PFSK-1 (cell line): ENCODE data around the gene SREBF1.

Experiments used
- FOXP2 ChIP-seq: optimal IDR thresholded peaks from 2 replicates; pipeline ENCODE3; 2011; ENCODE audit warnings: borderline replicate concordance, control low read depth, inconsistent platforms; ENCODE audit not compliant: insufficient read depth; ENCODE audit errors: extremely low read length, extremely low read depth
- POLR2AphosphoS5 ChIP-seq: IDR thresholded peaks from 2 replicates; pipeline ENCODE4 v1.6.1; 2012; ENCODE audit warnings: low read depth, mild to moderate bottlenecking, control low read depth, low read length, moderate library complexity
- SIN3A ChIP-seq: IDR thresholded peaks from 2 replicates; pipeline ENCODE4 v1.6.1; 2012; ENCODE audit warnings: mild to moderate bottlenecking, low read length, moderate library complexity, borderline replicate concordance; ENCODE audit not compliant: insufficient read depth
- TAF1 ChIP-seq: IDR thresholded peaks from 2 replicates; pipeline ENCODE4 v1.6.1; 2012; ENCODE audit warnings: low read length, control low read depth, borderline replicate concordance; ENCODE audit not compliant: insufficient read depth
- TF ChIP-seq, protein P1 (sequence below), 2 experiments: IDR thresholded peaks; 2 replicates each; pipeline versions ENCODE4 v1.6.1 to v1.8.0; 2011 to 2012; ENCODE audit warnings: low read depth in 2 of 2, low read length in 2 of 2, control low read depth in 1 of 2, inconsistent platforms in 1 of 2, mild to moderate bottlenecking in 1 of 2, moderate library complexity in 1 of 2; ENCODE audit not compliant: insufficient read depth in 1 of 2

The SREBF1 gene

DNA sequence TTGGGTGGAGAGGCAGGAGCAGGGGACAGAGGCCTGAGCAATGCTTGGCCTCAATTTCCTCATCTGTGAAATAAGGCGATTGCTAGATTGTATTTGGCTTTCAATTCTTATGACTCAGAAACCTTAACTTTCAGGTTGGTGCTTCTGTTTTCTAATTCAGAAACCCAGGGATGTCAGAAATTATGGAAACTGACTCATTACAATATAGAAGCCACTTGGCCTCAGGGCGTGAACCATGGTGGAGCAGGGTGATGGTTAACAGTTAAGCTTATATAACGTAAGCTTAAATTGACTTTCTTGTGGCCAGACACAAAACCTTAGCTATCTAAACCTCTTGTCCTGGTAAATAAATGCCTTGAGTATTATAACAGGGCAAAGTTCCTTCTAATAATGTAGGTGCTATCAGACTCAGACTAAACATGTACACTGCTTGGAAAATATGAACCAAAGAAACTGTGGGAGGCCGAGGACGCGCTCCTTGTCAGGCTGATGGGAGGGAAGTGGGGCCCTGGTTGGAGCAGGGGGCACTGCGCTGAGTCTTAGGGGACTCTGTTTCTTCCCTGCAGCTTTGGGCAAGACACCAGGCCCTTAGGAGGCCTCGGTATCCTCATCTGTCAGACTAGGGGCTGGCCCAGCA is 17.1 kb upstream of the SREBF1 start:
- TF ChIP-seq POLR2AphosphoS5: no peak

DNA sequence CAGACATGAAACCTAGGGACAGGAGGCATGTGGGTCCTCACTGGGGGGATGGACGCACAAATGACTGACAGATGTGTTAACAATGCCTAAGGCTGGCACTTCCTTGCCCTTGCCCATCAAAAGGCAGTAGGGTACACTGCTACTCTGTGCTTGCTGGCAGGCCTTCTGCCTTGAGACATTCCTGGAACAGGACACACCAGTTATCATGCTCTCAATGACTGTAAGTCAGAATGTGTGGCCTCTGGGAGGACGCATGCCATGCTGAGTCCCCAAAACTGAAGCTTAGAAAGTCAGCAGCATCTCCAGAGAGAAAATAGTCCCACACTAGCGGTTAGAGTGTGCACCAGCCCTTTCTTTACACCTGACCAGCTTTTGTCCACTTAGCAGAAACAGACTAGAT is 16.1 kb upstream of the SREBF1 start:
- TF ChIP-seq FOXP2 (no peak), TAF1 (no peak), SIN3A (no peak), POLR2AphosphoS5 (no peak)
- TF ChIP-seq, protein P1, sequence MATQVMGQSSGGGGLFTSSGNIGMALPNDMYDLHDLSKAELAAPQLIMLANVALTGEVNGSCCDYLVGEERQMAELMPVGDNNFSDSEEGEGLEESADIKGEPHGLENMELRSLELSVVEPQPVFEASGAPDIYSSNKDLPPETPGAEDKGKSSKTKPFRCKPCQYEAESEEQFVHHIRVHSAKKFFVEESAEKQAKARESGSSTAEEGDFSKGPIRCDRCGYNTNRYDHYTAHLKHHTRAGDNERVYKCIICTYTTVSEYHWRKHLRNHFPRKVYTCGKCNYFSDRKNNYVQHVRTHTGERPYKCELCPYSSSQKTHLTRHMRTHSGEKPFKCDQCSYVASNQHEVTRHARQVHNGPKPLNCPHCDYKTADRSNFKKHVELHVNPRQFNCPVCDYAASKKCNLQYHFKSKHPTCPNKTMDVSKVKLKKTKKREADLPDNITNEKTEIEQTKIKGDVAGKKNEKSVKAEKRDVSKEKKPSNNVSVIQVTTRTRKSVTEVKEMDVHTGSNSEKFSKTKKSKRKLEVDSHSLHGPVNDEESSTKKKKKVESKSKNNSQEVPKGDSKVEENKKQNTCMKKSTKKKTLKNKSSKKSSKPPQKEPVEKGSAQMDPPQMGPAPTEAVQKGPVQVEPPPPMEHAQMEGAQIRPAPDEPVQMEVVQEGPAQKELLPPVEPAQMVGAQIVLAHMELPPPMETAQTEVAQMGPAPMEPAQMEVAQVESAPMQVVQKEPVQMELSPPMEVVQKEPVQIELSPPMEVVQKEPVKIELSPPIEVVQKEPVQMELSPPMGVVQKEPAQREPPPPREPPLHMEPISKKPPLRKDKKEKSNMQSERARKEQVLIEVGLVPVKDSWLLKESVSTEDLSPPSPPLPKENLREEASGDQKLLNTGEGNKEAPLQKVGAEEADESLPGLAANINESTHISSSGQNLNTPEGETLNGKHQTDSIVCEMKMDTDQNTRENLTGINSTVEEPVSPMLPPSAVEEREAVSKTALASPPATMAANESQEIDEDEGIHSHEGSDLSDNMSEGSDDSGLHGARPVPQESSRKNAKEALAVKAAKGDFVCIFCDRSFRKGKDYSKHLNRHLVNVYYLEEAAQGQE (IDR thresholded peaks at IDR 0.05; ENCODE audit: insufficient read depth in 1 of 2, low read depth in 2 of 2, low read length in 2 of 2): no peak

DNA sequence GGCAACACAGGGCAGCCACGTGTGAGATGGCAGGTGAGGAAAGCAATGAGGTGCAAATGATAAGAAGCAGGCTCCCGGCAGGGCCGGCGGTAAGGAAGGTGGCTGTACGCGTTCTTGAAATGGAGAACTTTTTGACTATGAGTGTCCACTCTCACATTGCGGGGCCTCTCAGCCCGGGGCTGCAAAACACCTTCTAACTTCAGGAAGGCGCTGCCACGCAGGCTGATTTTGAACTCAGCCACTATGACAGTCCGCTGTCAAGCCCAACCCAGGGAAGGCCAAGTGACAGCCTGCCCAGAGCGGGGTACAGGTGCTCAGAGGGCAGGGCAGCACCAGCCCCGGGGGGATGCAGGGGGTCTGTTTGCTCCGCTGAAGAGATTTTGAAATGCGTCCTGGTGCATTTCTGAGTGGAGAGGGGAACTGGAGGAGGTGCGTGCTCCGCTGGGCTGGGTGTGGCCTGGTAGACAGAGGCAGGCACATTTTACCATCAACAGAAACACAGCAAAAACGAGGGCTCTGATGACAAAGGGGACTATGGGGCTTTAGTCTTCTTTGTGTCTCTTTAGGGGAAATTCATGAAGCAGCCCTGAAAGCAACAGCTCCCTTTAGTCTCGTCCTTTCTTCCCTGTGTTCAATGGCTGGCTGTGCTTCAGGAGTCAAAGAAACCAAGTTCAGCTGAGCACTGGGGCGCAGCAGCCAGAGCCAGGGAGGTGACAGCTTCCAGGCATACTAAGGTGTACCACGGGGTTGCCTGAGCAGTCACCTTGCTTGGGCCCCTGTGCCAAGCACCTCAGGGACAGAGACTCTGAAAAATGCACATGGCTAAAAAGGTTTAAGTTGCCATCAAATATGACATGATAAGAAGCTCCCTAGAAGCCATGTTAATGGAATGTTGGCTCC is 14.6 kb upstream of the SREBF1 start:
- no peak for TF ChIP-seq POLR2AphosphoS5
- TF ChIP-seq FOXP2: no peak
- TF ChIP-seq, protein P1 (IDR thresholded peaks at IDR 0.05; ENCODE audit: insufficient read depth in 1 of 2, low read depth in 2 of 2, low read length in 2 of 2): no peak
- no peak for TF ChIP-seq SIN3A
- no peak for TF ChIP-seq TAF1

DNA sequence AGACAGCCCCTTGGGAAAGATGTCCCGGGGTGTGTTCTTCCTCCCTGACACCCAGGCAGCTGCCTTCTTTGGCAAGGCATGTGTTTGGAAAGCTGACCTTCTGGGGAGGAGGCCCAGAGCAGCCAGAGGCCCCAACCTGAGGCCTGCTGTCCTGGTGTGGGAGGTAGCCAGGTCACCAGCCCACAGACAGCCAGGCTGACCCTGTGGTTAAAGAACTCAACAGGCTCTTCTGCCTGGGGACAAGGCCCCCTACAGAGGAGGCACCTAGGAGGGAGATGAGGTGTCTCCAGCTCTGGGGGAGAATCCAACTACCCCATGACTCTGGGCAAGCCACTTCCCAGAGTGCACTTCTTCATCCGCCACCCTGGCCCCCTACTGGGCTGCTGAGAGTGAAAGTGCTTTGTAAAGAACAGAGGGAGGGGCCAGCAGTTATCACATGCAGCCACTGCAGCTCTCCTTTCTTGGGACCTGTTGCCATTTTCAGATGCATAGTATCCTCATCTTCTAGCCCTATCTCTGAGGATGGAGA is 13.1 kb upstream of the SREBF1 start:
- TF ChIP-seq, protein P1 (IDR thresholded peaks at IDR 0.05; ENCODE audit: insufficient read depth in 1 of 2, low read depth in 2 of 2, low read length in 2 of 2): no peak
- no peak for TF ChIP-seq SIN3A
- TF ChIP-seq FOXP2: no peak
- TF ChIP-seq POLR2AphosphoS5: no peak

DNA sequence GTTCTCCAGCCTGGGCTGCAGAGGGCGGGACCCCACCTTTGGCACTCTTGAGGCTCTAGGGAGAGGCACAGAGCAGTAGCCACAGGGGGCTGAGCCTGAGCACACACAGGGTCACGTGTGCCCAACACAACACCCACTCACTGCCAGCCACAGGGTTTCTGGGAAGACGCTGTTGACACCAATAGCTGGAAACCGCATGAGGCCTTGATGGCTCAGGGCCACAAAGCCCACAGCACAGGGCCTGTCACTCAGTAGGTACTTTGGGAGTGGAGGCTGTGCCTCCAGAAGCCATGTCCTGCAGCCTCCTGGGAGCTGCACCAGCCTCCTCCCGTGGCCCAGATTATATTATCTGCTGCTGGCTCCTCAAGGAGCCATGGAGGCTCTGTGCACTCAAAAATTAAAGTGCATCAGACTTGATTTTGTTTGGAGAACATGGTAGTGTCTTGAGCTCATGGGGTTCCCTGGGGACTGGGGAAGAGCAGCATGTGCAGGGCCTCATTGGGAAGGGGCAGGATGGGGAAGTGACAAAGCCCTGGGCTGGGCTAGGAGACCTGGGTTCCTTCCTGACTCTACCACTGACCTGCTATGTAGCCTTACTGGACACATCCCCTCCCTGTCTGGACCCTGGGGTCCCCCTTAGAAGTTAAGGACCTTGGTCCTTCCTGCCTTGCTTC is 12.5 kb upstream of the SREBF1 start:
- TF ChIP-seq FOXP2 (peak; percentile 74), POLR2AphosphoS5 (no peak)

DNA sequence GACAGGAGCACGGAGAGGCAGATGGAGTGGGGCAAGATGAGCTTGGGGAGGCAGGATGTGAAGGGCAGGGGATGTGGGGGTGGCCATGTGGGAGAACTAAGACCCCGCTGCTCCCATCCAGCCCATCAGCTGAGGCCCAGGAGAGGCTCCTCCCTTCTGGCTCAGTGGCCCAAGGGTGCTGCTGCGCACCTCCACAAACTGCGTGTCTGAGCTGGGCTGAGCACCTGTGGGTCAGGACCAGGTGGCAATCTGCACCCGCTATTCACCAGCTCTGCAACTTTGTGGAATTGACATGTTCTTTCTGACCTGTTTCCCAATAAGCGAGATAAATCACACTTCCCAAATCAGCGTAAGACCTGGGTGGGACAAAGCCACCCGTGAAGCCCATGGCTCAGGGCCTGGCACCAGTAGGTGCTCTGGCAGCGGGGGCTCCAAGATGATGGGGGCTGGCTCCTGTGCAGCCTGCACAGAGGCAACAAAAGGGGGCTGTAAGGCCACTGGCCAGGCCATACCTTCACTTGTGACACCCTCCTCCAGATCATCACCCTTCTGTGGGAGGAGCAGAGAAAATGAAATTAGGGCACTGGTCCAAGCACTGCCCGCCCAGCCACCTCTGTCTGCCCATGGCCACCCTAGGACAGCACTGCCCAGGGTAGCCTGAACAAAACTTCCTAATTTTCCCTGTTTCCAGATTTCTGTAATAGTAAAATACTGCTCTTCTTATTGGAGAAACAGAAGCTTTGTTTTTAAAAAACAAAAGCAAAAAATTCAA is 11.7 kb upstream of the SREBF1 start:
- TF ChIP-seq POLR2AphosphoS5: no peak
- TF ChIP-seq SIN3A: no peak
- TF ChIP-seq, protein P1 (IDR thresholded peaks at IDR 0.05; ENCODE audit: insufficient read depth in 1 of 2, low read depth in 2 of 2, low read length in 2 of 2): no peak
- no peak for TF ChIP-seq TAF1
- TF ChIP-seq FOXP2: no peak
